K562 (cell line): ENCODE measurements around the gene CLCF1.

Experiments
- BRCA1 ChIP-seq, 2 experiments: fragments of 450-650 bp in 1 of 2; sonication (generic) in 1 of 2; formaldehyde crosslinking in 1 of 2; IDR thresholded peaks; 2 replicates each; pipeline versions ENCODE4 v1.5.0 to v1.6.1; 2017 to 2020; ENCODE audit warnings: mild to moderate bottlenecking in 1 of 2, missing genetic modification reagents in 1 of 2
- CTCF ChIP-seq, 3 experiments: IDR thresholded peaks in 2 of 3; conservative IDR thresholded peaks in 1 of 3; 2 replicates each; pipeline ENCODE4 v1.5.1; 2011 to 2012; ENCODE audit warnings: low read length in 3 of 3, mild to moderate bottlenecking in 3 of 3, control low read depth in 2 of 3, improper control_type of control experiment in 1 of 3, inconsistent platforms in 1 of 3, low read depth in 1 of 3, mixed read lengths in 1 of 3, moderate library complexity in 1 of 3; ENCODE audit not compliant: insufficient read depth in 2 of 3
- E2F1 ChIP-seq: sonication (generic); formaldehyde crosslinking; IDR thresholded peaks from 2 replicates; pipeline ENCODE4 v1.8.1; 2023; ENCODE audit warnings: mild to moderate bottlenecking, missing genetic modification reagents, moderate library complexity
- ETV6 ChIP-seq, 3 experiments: fragments of 150-350 bp in 1 of 3; sonication (generic) in 1 of 3; formaldehyde crosslinking in 1 of 3; IDR thresholded peaks; 2 replicates each; pipeline versions ENCODE4 v1.6.1 to v1.8.0; 2014 to 2022; ENCODE audit warnings: borderline replicate concordance in 2 of 3, low read depth in 2 of 3, antibody characterized with exemption in 1 of 3, low read length in 1 of 3, mild to moderate bottlenecking in 1 of 3, missing genetic modification reagents in 1 of 3
- MAFK ChIP-seq: IDR thresholded peaks from 2 replicates; pipeline ENCODE4 v1.6.1; 2011; ENCODE audit warnings: low read length, improper control_type of control experiment
- MAX ChIP-seq: sonication (generic); formaldehyde crosslinking; IDR thresholded peaks from 2 replicates; pipeline ENCODE4 v1.9.0; 2022; ENCODE audit warnings: mild to moderate bottlenecking, missing genetic modification reagents
- MNT ChIP-seq, 2 experiments: fragments of 450-650 bp; conservative IDR thresholded peaks; 2 replicates each; pipeline ENCODE4 v1.6.1; 2017; ENCODE audit warnings: mild to moderate bottlenecking in 2 of 2, moderate library complexity in 2 of 2
- MTF1 ChIP-seq: fragments of 250-450 bp; sonication (Bioruptor Pico); IDR thresholded peaks from 2 replicates; pipeline ENCODE4 v1.9.0; 2021; ENCODE audit warnings: moderate library complexity, mild to moderate bottlenecking, inconsistent platforms, borderline replicate concordance
- ZBTB26 ChIP-seq: fragments of 450-650 bp; formaldehyde crosslinking; IDR thresholded peaks from 2 replicates; pipeline ENCODE4 v1.4.0; 2022; ENCODE audit warnings: missing genetic modification characterization
- ZKSCAN1 ChIP-seq: fragments of 150-350 bp; IDR thresholded peaks from 2 replicates; pipeline ENCODE4 v1.6.1; 2016; ENCODE audit warnings: low read depth, low read length

GRCh38 chr11:67387518-67387917 lies 14.1 kb upstream of the CLCF1 start:
- TF ChIP-seq MAFK = no peak
- no peak for TF ChIP-seq CTCF (IDR thresholded peaks at IDR 0.05 in 2 of 3, conservative IDR thresholded peaks at IDR 0.05 in 1 of 3; ENCODE audit: insufficient read depth in 2 of 3, low read depth in 1 of 3, low read length in 3 of 3)
- TF ChIP-seq ZKSCAN1 = no peak
- no peak for TF ChIP-seq MNT (conservative IDR thresholded peaks at IDR 0.05)
- no peak for TF ChIP-seq ETV6 (IDR thresholded peaks at IDR 0.05; ENCODE audit: borderline replicate concordance in 1 of 2, low read depth in 2 of 2, low read length in 1 of 2)
- TF ChIP-seq ETV6 (CRISPR knock-in tag; IDR thresholded peaks at IDR 0.05; ENCODE audit: borderline replicate concordance) = no peak
- TF ChIP-seq BRCA1 (IDR thresholded peaks at IDR 0.05) = no peak
- no peak for TF ChIP-seq BRCA1 (CRISPR knock-in tag; IDR thresholded peaks at IDR 0.05)
- TF ChIP-seq E2F1 (CRISPR knock-in tag) = no peak
- TF ChIP-seq MAX (CRISPR knock-in tag) = no peak
- TF ChIP-seq MTF1 = no peak
- TF ChIP-seq ZBTB26 = no peak
